Gastrocnemius medialis (tissue), 4 donors: ENCODE data around the gene MAPK4.

Experiments used
- CTCF ChIP-seq, 5 experiments: fragments of 450-650 bp in 3 of 5; fragments of 200-600 bp in 2 of 5; sonication (generic) in 2 of 5; IDR thresholded peaks in 4 of 5; conservative IDR thresholded peaks in 1 of 5; 1 replicate in 4 of 5; 2 replicates in 1 of 5; pipeline ENCODE4 v1.5.1; 2016 to 2019; ENCODE audit warnings: antibody characterized with exemption in 5 of 5, mild to moderate bottlenecking in 3 of 5, moderate library complexity in 3 of 5
- POLR2A ChIP-seq, 2 donors: fragments of 450-650 bp; IDR thresholded peaks; one replicate each; pipeline ENCODE4 v1.6.1; 2017; ENCODE audit warnings: antibody characterized with exemption in 2 of 2, mild to moderate bottlenecking in 2 of 2, moderate library complexity in 2 of 2

GRCh38 chr18:50523165-50523564, 36.7 kb upstream of the MAPK4 start:
- TF ChIP-seq POLR2A (IDR thresholded peaks at IDR 0.05) (no peak), CTCF (IDR thresholded peaks at IDR 0.05 in 4 of 5, conservative IDR thresholded peaks at IDR 0.05 in 1 of 5) (no peak)
